ENCODE data around the gene CYGB.

The CYGB gene

GRCh38 chr17:76497979-76498875, 39.3 kb downstream of the CYGB start:
- DNase-seq, result peak; percentile 89

GRCh38 chr17:76497699-76497978, 39.9 kb downstream of the CYGB start:
- no peak for DNase-seq

- no peak for DNase-seq
These were observed 41.0 kb downstream of the CYGB start for GRCh38 chr17:76496464-76496863.

- no peak for DNase-seq
These were observed 41.7 kb downstream of the CYGB start for GRCh38 chr17:76495663-76496400.

GRCh38 chr17:76493505-76494167, 43.9 kb downstream of the CYGB start:
- DNase-seq, result no peak

GRCh38 chr17:76492989-76493501, 44.5 kb downstream of the CYGB start:
- DNase-seq, result peak; percentile 60

GRCh38 chr17:76492123-76492988, 45.2 kb downstream of the CYGB start:
- peak; percentile 30 for DNase-seq

GRCh38 chr17:76491271-76492122, 46.0 kb downstream of the CYGB start:
- no peak for DNase-seq

GRCh38 chr17:76490112-76490710, 47.3 kb downstream of the CYGB start:
- no peak for DNase-seq

- no peak for DNase-seq
These were observed 49.9 kb downstream of the CYGB start for GRCh38 chr17:76487451-76488192.

GRCh38 chr17:76485569-76485968, 51.9 kb downstream of the CYGB start:
- no peak for DNase-seq

- no peak for DNase-seq
These were observed 53.2 kb downstream of the CYGB start for GRCh38 chr17:76484228-76484725.

GRCh38 chr17:76481071-76481655, 56.3 kb downstream of the CYGB start:
- no peak for DNase-seq

- peak; percentile 86 for DNase-seq
These were observed 56.9 kb downstream of the CYGB start for GRCh38 chr17:76480632-76481031.

GRCh38 chr17:76479515-76480060, 57.9 kb downstream of the CYGB start:
- DNase-seq, result no peak

- no peak for DNase-seq
These were observed 58.6 kb downstream of the CYGB start for GRCh38 chr17:76478730-76479514.

GRCh38 chr17:76478097-76478496, 59.4 kb downstream of the CYGB start:
- no peak for DNase-seq

- no peak for DNase-seq
These were observed 59.9 kb downstream of the CYGB start for GRCh38 chr17:76477576-76477975.

All from eye (tissue), 1 donor.